HG02763 (cell line): Measurements from ENCODE around the gene SAP25.
"Not testable (repeated sequence)": the region's sequence is repeated elsewhere in the genome, so short reads cannot be mapped to it uniquely, and the experiment has no call there.

ENCODE experiments used
- ATAC-seq: cut with Tn5 transposase; IDR thresholded peaks from one replicate; pipeline ENCODE4 v1.9.1; 2021; ENCODE audit warnings: mild to moderate bottlenecking, moderate library complexity; ENCODE audit not compliant: unreplicated experiment

The SAP25 gene

GRCh38 chr7:100538654-100539435 lies 34.9 kb downstream of the SAP25 start, which contains the start of gene AGFG2:
Gene AGFG2 (plus strand): TSS chr7:100539203. CDS start chr7:100539347, 144 bp downstream.
- ATAC-seq: peak; percentile 95

- no peak for ATAC-seq
Measured at GRCh38 chr7:100538348-100538653, 35.4 kb downstream of the SAP25 start.

- not testable (repeated sequence) for ATAC-seq
Measured at GRCh38 chr7:100536695-100537094, 37.0 kb downstream of the SAP25 start.

- ATAC-seq: not testable (repeated sequence)
Measured at GRCh38 chr7:100535982-100536381, 37.7 kb downstream of the SAP25 start.

- no peak for ATAC-seq
Measured at GRCh38 chr7:100532165-100533022, 41.3 kb downstream of the SAP25 start.

- not testable (repeated sequence) for ATAC-seq
Measured at GRCh38 chr7:100528108-100528866, 45.4 kb downstream of the SAP25 start.

GRCh38 chr7:100523192-100523591 lies 50.5 kb downstream of the SAP25 start:
- not testable (repeated sequence) for ATAC-seq
